OCI-LY7 (cell line): Measurements from ENCODE around the gene NUP188. TPM values are rescaled to one million over a fixed set of nuclear protein-coding genes. Genes with fewer than 3 reads are reported as not detected.
A peak's percentile ranks its signal among the peaks of the same experiment; 100 is the strongest.

Source experiments
- BruUV-seq: library from RNA; stranded (reverse); fragments of 400-500 nt; replicated peaks from 2 replicates; lab custom pipeline; 2021; lab: Mats Ljungman, UMichigan
- CTCF ChIA-PET: fragments of 300-600 bp; sonication (Branson Sonifier 250); formaldehyde crosslinking; loops from one replicate; lab custom pipeline; 2022; ENCODE audit warnings: antibody characterized with exemption; ENCODE audit not compliant: unreplicated experiment; lab: Charles Lee
- POLR2A ChIA-PET: fragments of 300-600 bp; sonication (Branson Sonifier 250); formaldehyde crosslinking; loops from one replicate; lab custom pipeline; 2022; ENCODE audit warnings: antibody characterized with exemption; lab: Charles Lee
- DNase-seq: peaks from one replicate; pipeline ENCODE4 v3.0.0-alpha.2; 2015; ENCODE audit warnings: low spot score
- H2AFZ ChIP-seq: fragments of 200-600 bp; sonication (generic), shearing (Covaris generic); 2 replicates; pipeline ENCODE4 v1.6.1; 2014; ENCODE audit warnings: mild to moderate bottlenecking, antibody characterized with exemption, low read length, moderate library complexity
- H3K27ac ChIP-seq: fragments of 200-600 bp; sonication (generic); 2 replicates; pipeline ENCODE4 v1.5.1; 2014; ENCODE audit warnings: mixed run types, low read depth, mild to moderate bottlenecking, moderate library complexity, low read length, inconsistent platforms; ENCODE audit not compliant: poor library complexity, severe bottlenecking
- H3K36me3 ChIP-seq: fragments of 200-600 bp; sonication (generic); 2 replicates; pipeline ENCODE4 v1.6.1; 2014; ENCODE audit warnings: mild to moderate bottlenecking, antibody characterized with exemption, low read length, moderate library complexity, mixed read lengths; ENCODE audit not compliant: insufficient read depth
- H3K4me1 ChIP-seq: fragments of 200-600 bp; sonication (generic); 2 replicates; pipeline ENCODE4 v1.5.1; 2014; ENCODE audit warnings: mild to moderate bottlenecking, low read length; ENCODE audit not compliant: insufficient read depth, poor library complexity, severe bottlenecking
- H3K4me2 ChIP-seq: fragments of 200-600 bp; sonication (generic); 2 replicates; pipeline ENCODE4 v1.6.1; 2014; ENCODE audit warnings: mild to moderate bottlenecking, low read length
- H3K4me3 ChIP-seq: fragments of 200-600 bp; sonication (generic); 2 replicates; pipeline ENCODE4 v1.5.1; 2014; ENCODE audit warnings: mild to moderate bottlenecking, low read depth, low read length; ENCODE audit not compliant: poor library complexity, severe bottlenecking
- H3K79me2 ChIP-seq: fragments of 200-600 bp; sonication (generic); 2 replicates; pipeline ENCODE4 v1.6.1; 2016; ENCODE audit warnings: low read depth, mild to moderate bottlenecking, low read length, moderate library complexity, mixed read lengths; ENCODE audit not compliant: insufficient read depth
- H3K9me2 ChIP-seq: fragments of 200-600 bp; sonication (generic); 2 replicates; pipeline ENCODE4 v1.6.1; 2016; ENCODE audit warnings: mild to moderate bottlenecking, low read length, mixed read lengths; ENCODE audit not compliant: insufficient read depth
- H3K9me3 ChIP-seq: fragments of 200-600 bp; sonication (generic); 2 replicates; pipeline ENCODE4 v1.6.1; 2014; ENCODE audit warnings: mild to moderate bottlenecking, mixed run types, low read length, mixed read lengths
- H4K20me1 ChIP-seq: fragments of 200-600 bp; sonication (generic); 2 replicates; pipeline ENCODE4 v1.6.1; 2014; ENCODE audit warnings: mild to moderate bottlenecking, antibody characterized with exemption, low read length, moderate library complexity, mixed read lengths; ENCODE audit not compliant: insufficient read depth
- EZH2phosphoT487 ChIP-seq: fragments of 200-600 bp; sonication (generic); IDR thresholded peaks from 2 replicates; pipeline ENCODE4 v1.6.1; 2018; ENCODE audit warnings: low read depth, borderline replicate concordance, mild to moderate bottlenecking, mixed run types, antibody characterized with exemption, low read length, moderate library complexity, mixed read lengths
- intact Hi-C: fragments of 100-400 bp; cut with micrococcal nuclease; formaldehyde crosslinking; loops from one replicate; pipeline ENCODE4 v1.10.0; 2022; ENCODE audit not compliant: unreplicated experiment
- total RNA-seq, 2 experiments: library from RNA; depleted of rRNA in 1 of 2; stranded (reverse); fragments of >200 nt in 1 of 2; shearing (Covaris generic) in 1 of 2; gene quantifications; 2 replicates each; pipeline ENCODE4 v1.2.3, GENCODE V29; 2014 to 2022
- TF ChIP-seq, protein P1 (sequence below): fragments of 200-600 bp; sonication (generic); conservative IDR thresholded peaks from 2 replicates; pipeline ENCODE4 v1.5.1; 2014; ENCODE audit warnings: mild to moderate bottlenecking, antibody characterized with exemption, low read length, moderate library complexity, mixed read lengths

The NUP188 gene
- total RNA-seq, 2 experiments from 2014 or later = 73.6 to 83.8 TPM

DNA sequence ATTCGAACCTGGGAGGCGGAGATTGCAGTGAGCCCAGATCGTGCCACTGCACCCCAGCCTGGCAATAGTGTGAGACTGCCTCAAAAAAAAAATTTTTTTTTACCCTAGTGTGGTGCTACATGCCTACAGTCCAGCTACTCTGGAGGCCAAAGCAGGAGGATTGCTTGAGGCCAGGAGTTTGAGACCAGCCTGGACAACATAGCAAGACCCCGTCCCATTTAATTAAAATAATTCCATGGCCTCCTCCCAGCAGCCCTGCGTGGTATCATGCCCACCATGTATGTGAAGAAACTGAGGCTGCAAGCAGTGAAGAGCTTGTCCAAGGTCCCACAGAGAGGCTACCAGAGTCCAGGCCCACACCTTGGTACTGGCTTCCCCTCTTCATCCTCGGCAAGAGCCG, 46.1 kb upstream of the NUP188 start:
- Histone ChIP-seq H3K4me1 (peaks cover 39% of the 10 kb centered on the region), H3K9me3 (no peaks in the 10 kb centered on the region), H3K4me2 (peak overlapping the region; percentile 78), H3K9me2 (no peaks in the 10 kb centered on the region), H3K79me2 (0 out of 2 replicates have a peak, but pooled peaks cover 3% of the 10 kb centered on the region), H3K27ac (peak overlapping the region; percentile 85), H4K20me1 (no peaks in the 10 kb centered on the region), H2AFZ (no peak overlapping the region), H3K4me3 (peak overlapping the region; percentile 10), H3K36me3 (peaks cover 36% of the 10 kb centered on the region)
- TF ChIP-seq, protein P1, sequence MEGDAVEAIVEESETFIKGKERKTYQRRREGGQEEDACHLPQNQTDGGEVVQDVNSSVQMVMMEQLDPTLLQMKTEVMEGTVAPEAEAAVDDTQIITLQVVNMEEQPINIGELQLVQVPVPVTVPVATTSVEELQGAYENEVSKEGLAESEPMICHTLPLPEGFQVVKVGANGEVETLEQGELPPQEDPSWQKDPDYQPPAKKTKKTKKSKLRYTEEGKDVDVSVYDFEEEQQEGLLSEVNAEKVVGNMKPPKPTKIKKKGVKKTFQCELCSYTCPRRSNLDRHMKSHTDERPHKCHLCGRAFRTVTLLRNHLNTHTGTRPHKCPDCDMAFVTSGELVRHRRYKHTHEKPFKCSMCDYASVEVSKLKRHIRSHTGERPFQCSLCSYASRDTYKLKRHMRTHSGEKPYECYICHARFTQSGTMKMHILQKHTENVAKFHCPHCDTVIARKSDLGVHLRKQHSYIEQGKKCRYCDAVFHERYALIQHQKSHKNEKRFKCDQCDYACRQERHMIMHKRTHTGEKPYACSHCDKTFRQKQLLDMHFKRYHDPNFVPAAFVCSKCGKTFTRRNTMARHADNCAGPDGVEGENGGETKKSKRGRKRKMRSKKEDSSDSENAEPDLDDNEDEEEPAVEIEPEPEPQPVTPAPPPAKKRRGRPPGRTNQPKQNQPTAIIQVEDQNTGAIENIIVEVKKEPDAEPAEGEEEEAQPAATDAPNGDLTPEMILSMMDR = no peak
- no peak for TF ChIP-seq EZH2phosphoT487
- ChIA-PET POLR2A (no interaction called here), CTCF (no interaction called here)
- BruUV-seq = no TSS peak
- DNase-seq = no peak
- intact Hi-C loops = no loop called here

DNA sequence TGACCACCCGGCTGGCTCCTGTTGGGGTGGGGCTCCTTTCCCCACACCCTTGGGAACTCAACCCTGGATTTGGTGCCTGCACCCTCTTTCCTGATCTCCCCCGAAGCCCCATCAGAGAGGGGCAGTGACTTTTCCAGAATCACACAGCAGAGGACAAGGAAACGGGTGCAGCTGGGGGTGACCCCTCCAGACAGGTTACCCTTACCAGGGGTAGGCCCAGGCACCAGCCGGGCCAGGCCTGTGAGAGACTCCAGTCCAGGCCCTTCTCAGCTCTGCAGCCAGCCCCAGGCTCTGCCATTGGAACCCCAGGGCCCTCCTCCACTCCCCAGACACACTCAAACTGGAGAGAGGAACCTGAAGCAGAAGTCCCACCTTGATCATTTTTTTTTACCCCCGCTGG, 45.7 kb upstream of the NUP188 start:
- no peaks in the 10 kb centered on the region for H4K20me1 ChIP-seq
- H3K27ac ChIP-seq = peak overlapping the region; percentile 85
- no TSS peak for BruUV-seq
- CTCF ChIA-PET = no interaction called here
- peaks cover 35% of the 10 kb centered on the region for H3K36me3 ChIP-seq
- intact Hi-C loops = loop anchor here (1.0 kb wide), 1 partner anchor 19 kb away; no protein-coding TSS in a partner anchor
- peak overlapping the region; percentile 38; the same call in 1 of the 2 replicates for H2AFZ ChIP-seq
- H3K4me3 ChIP-seq = peak overlapping the region; percentile 10
- H3K79me2 ChIP-seq = 0 out of 2 replicates have a peak, but pooled peaks cover 3% of the 10 kb centered on the region
- no peaks in the 10 kb centered on the region for H3K9me2 ChIP-seq
- H3K4me1 ChIP-seq = peaks cover 39% of the 10 kb centered on the region
- TF ChIP-seq, protein P1 = no peak
- no peak for TF ChIP-seq EZH2phosphoT487
- no peaks in the 10 kb centered on the region for H3K9me3 ChIP-seq
- POLR2A ChIA-PET = no interaction called here
- peak overlapping the region; percentile 78 for H3K4me2 ChIP-seq
- no peak for DNase-seq

DNA sequence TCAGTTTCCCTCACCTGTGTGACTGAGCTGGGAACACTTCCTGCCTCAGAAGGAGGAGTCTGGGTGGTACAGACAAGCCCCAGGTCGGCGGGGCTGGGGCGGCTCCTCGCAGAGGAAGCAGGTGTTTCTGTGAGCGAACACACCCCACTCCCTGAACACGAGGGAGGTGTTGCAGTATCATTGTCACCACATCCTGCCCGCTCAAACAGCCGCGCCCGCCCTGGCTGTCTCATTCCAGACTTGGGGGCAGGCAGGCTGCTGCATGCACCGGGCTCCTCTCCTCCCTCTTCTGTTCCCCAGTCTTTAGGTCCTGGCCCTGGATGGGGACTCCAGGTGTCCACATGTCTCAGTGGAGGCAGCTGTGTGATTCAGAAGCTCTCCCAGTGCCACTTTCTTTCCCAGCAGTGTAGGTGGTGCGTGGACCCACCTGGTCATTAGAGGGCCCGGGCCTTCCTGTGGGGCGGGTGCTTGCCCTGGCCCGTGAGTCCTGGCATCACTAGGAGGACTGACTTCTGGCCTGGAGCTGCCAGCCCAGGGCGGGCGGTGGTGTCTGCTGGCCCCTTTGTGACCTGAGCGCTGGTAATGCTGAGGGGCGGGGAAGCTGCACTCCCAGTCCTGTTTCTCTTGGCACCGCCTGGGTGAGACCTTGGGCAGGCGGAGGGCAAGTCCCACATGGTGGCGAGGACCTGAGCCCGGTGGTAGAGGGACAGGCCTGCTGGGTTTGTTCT, 45.0 kb upstream of the NUP188 start:
- DNase-seq = peak; percentile 91
- Histone ChIP-seq H3K27ac (peak overlapping the region; percentile 85), H4K20me1 (no peaks in the 10 kb centered on the region), H2AFZ (peak overlapping the region; percentile 38; the same call in 1 of the 2 replicates), H3K36me3 (peaks cover 35% of the 10 kb centered on the region), H3K9me2 (no peaks in the 10 kb centered on the region), H3K4me2 (peak overlapping the region; percentile 78), H3K4me3 (peak overlapping the region; percentile 44), H3K79me2 (0 out of 2 replicates have a peak, but pooled peaks cover 3% of the 10 kb centered on the region), H3K9me3 (no peaks in the 10 kb centered on the region), H3K4me1 (peaks cover 39% of the 10 kb centered on the region)
- TF ChIP-seq EZH2phosphoT487 = no peak
- TF ChIP-seq, protein P1 = no peak
- intact Hi-C loops = loop anchor here (1.0 kb wide), 1 partner anchor 19 kb away; no protein-coding TSS in a partner anchor
- BruUV-seq = no TSS peak
- ChIA-PET POLR2A (interaction anchor here (0.6 kb wide), 1 partner anchor 20 kb away, joined by 3 read pairs; no protein-coding TSS in a partner anchor), CTCF (no interaction called here)
